GM12875 (cell line): ENCODE results near the gene SNRPN.
"Not testable (repeated sequence)": the region's sequence is repeated elsewhere in the genome, so short reads cannot be mapped to it uniquely, and the experiment has no call there.

Experiments used
- H3K4me3 ChIP-seq: one replicate; pipeline ENCODE4 v1.5.1; 2011; ENCODE audit warnings: low read depth, low read length, control low read depth
- TF ChIP-seq, protein P1 (sequence below): IDR thresholded peaks from 2 replicates; pipeline ENCODE4 v1.5.1; 2011; ENCODE audit warnings: low read depth, mild to moderate bottlenecking, control low read depth, inconsistent platforms, low read length, moderate library complexity, borderline replicate concordance; ENCODE audit not compliant: insufficient read depth

SNRPN gene

GRCh38 chr15:24956111-24956838, 1.5 kb downstream of the SNRPN start:
- TF ChIP-seq, protein P1, sequence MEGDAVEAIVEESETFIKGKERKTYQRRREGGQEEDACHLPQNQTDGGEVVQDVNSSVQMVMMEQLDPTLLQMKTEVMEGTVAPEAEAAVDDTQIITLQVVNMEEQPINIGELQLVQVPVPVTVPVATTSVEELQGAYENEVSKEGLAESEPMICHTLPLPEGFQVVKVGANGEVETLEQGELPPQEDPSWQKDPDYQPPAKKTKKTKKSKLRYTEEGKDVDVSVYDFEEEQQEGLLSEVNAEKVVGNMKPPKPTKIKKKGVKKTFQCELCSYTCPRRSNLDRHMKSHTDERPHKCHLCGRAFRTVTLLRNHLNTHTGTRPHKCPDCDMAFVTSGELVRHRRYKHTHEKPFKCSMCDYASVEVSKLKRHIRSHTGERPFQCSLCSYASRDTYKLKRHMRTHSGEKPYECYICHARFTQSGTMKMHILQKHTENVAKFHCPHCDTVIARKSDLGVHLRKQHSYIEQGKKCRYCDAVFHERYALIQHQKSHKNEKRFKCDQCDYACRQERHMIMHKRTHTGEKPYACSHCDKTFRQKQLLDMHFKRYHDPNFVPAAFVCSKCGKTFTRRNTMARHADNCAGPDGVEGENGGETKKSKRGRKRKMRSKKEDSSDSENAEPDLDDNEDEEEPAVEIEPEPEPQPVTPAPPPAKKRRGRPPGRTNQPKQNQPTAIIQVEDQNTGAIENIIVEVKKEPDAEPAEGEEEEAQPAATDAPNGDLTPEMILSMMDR, result no peak
- peak overlapping the region; percentile 68 for H3K4me3 ChIP-seq

DNA sequence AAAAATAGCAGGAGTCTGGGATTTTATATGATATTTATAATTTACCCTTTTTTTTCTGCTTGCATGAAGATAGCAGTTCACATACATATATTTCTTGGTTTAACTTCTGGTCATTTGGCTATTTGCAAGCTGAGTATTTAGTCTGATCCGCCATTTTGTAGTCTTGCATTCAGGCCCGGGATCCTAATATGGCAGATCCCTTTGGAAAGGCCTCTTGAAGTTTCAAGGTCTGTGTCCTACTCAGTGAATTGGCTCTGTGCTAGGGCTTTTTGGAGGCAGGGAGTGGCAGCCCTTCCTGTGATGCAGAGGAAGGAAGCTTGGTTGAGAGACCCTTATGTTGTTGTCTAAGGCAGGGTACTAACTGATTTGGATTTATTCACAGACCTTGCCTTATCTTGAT, 2.9 kb downstream of the SNRPN start:
- no peak overlapping the region for H3K4me3 ChIP-seq
- TF ChIP-seq, protein P1, result no peak

- H3K4me3 ChIP-seq, result no peak overlapping the region
- TF ChIP-seq, protein P1, result no peak
Observed at GRCh38 chr15:24961967-24962366, 7.2 kb downstream of the SNRPN start.

GRCh38 chr15:24962880-24963279, 8.1 kb downstream of the SNRPN start:
- TF ChIP-seq, protein P1, result no peak
- no peak overlapping the region for H3K4me3 ChIP-seq

GRCh38 chr15:24966364-24967103, 11.7 kb downstream of the SNRPN start:
- no peak overlapping the region for H3K4me3 ChIP-seq
- TF ChIP-seq, protein P1, result no peak

- H3K4me3 ChIP-seq, result no peak overlapping the region
- TF ChIP-seq, protein P1, result no peak
Observed at GRCh38 chr15:24971052-24971451, 16.3 kb downstream of the SNRPN start.

DNA sequence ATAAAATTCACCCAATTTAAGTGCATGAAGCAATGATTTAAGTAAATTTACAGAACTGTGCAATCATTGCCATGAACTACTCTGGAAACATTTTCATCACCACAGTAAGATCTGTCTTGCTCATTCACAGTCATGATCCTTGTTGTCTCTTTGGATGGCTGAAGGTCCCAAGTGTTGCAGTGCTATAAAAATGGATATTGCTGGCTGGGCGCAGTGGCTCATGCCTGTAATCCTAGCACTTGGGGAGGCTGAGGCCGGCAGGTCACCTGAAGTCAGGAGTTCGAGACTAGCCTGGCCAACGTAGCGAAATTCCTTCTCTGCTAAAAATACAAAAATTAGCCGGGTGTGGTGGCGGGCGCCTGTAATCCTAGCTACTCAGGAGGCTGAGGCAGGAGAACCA, 17.0 kb downstream of the SNRPN start:
- no peak overlapping the region for H3K4me3 ChIP-seq

GRCh38 chr15:24972707-24973106, 17.9 kb downstream of the SNRPN start:
- not testable (repeated sequence) for H3K4me3 ChIP-seq

More for the DNA sequence above, 17.0 kb downstream of the SNRPN start:
- TF ChIP-seq, protein P1, result no peak
